Measurements from ENCODE around the gene CAMK1D. TPM values are rescaled to one million over a fixed set of nuclear protein-coding genes. Genes with fewer than 3 reads are reported as not detected.
A peak's percentile ranks its signal among the peaks of the same experiment; 100 is the strongest.

CAMK1D gene
- total RNA-seq, 1 donor, result 11.2 TPM

DNA sequence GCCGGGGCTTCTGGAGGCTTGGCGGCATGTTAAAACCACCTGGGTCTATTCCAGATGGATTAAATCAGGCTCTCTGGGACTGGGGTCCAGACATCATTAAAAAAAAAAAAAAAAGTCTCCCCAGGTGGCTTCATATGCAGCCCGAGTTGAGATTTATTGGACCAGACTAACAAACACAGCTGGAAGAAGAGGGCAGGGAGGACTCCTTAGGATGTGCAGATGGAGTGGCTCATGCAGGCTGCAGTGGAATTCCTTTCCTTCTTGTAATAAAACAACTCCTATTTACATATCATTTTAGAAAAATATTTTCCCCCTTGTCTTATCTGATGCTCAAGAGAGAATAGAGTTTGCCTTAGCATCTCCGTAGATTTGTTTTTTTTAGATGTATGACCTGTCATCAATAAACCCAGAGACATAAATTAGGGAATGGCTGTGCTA, 238.1 kb downstream of the CAMK1D start:
- Histone ChIP-seq H3K27me3 (ENCODE audit: insufficient read depth, low read length) (no peaks in the 10 kb centered on the region), H3K27ac (ENCODE audit: low read depth, low read length) (no peak overlapping the region), H3K4me1 (ENCODE audit: insufficient read depth, low read length) (peaks cover 2% of the 10 kb centered on the region), H3K36me3 (ENCODE audit: insufficient read depth, low read length) (no peaks in the 10 kb centered on the region), H3K4me2 (ENCODE audit: insufficient read depth, low read length) (no peak overlapping the region), H3K4me3 (ENCODE audit: insufficient read depth, low read length) (no peak overlapping the region), H3K9me3 (ENCODE audit: low read depth, low read length) (no peaks in the 10 kb centered on the region), H2AFZ (ENCODE audit: low read length) (no peak overlapping the region), H4K20me1 (ENCODE audit: insufficient read depth, low read length) (no peaks in the 10 kb centered on the region), H3K79me2 (ENCODE audit: insufficient read depth, low read length) (no peaks in the 10 kb centered on the region)
- TF ChIP-seq, protein P1, sequence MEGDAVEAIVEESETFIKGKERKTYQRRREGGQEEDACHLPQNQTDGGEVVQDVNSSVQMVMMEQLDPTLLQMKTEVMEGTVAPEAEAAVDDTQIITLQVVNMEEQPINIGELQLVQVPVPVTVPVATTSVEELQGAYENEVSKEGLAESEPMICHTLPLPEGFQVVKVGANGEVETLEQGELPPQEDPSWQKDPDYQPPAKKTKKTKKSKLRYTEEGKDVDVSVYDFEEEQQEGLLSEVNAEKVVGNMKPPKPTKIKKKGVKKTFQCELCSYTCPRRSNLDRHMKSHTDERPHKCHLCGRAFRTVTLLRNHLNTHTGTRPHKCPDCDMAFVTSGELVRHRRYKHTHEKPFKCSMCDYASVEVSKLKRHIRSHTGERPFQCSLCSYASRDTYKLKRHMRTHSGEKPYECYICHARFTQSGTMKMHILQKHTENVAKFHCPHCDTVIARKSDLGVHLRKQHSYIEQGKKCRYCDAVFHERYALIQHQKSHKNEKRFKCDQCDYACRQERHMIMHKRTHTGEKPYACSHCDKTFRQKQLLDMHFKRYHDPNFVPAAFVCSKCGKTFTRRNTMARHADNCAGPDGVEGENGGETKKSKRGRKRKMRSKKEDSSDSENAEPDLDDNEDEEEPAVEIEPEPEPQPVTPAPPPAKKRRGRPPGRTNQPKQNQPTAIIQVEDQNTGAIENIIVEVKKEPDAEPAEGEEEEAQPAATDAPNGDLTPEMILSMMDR (IDR thresholded peaks at IDR 0.05; ENCODE audit: extremely low read depth, low read depth, low read length), result no peak
- DNase-seq (ENCODE audit: insufficient read length, low spot score, missing footprints), result no peak

DNA sequence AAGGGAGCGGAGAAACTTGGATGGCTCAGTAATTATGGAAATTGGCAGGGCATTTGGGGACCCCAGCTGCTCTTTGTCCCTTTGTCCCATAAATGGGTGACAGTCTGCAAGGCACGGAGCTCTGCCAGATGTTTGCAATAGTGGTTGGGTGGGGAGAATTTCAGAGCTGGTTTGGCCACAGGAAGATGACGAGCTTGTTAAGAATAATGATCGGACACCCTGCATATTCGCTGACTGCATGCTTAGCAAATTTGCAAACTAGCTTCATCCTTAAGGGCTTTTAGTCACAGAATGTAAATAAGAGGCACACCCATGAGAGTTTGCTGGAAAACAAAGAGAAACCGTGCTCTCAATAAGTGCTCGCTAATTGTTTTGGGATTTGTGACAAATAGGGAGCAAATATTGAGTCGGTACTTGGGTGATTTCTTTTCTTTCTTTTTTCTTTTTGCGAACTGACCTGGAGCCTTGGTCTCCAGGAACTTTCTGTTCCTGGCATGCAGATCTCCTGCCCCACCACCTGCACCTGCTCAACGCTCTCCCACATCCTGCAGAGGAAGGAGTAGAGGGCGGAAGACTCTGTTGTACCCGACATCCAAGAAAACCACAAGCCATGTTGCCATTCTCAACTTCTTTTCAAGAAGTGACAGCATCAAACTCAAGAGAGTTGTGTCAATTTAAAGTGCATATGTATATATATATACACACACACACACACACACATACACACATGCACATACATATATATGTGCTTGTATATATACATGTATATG, 238.9 kb downstream of the CAMK1D start:
- Histone ChIP-seq H3K27me3 (ENCODE audit: insufficient read depth, low read length) (no peaks in the 10 kb centered on the region), H3K36me3 (ENCODE audit: insufficient read depth, low read length) (no peaks in the 10 kb centered on the region), H3K4me2 (ENCODE audit: insufficient read depth, low read length) (no peak overlapping the region), H3K9me3 (ENCODE audit: low read depth, low read length) (no peaks in the 10 kb centered on the region), H3K27ac (ENCODE audit: low read depth, low read length) (no peak overlapping the region), H2AFZ (ENCODE audit: low read length) (no peak overlapping the region), H4K20me1 (ENCODE audit: insufficient read depth, low read length) (no peaks in the 10 kb centered on the region), H3K4me1 (ENCODE audit: insufficient read depth, low read length) (peaks cover 2% of the 10 kb centered on the region), H3K79me2 (ENCODE audit: insufficient read depth, low read length) (no peaks in the 10 kb centered on the region), H3K4me3 (ENCODE audit: insufficient read depth, low read length) (no peak overlapping the region)
- no peak for DNase-seq (ENCODE audit: insufficient read length, low spot score, missing footprints)
- TF ChIP-seq, protein P1 (IDR thresholded peaks at IDR 0.05; ENCODE audit: extremely low read depth, low read depth, low read length), result no peak

DNA sequence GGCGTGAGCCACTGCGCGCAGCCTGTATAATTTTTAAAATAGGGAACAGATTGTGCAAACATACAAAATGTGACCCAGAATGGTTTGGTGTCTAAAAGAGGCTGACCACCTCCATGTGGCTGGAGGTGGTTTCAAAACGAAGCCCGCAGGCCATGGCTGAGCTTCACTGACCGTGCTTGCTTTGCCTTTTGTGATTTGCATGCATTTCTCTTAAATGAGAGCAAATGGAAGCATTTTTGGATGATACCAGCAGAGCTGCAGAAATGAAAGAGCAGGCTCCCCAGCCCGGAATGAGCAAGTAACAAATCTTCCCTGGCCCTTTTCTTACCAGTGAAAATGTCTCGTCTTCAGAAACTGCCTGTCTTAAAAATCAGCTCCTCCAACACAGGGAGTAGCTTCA, 239.9 kb downstream of the CAMK1D start:
- TF ChIP-seq, protein P1 (IDR thresholded peaks at IDR 0.05; ENCODE audit: extremely low read depth, low read depth, low read length), result no peak
- Histone ChIP-seq H3K4me2 (ENCODE audit: insufficient read depth, low read length) (no peak overlapping the region), H3K36me3 (ENCODE audit: insufficient read depth, low read length) (no peaks in the 10 kb centered on the region), H3K4me3 (ENCODE audit: insufficient read depth, low read length) (no peak overlapping the region), H4K20me1 (ENCODE audit: insufficient read depth, low read length) (no peaks in the 10 kb centered on the region), H3K79me2 (ENCODE audit: insufficient read depth, low read length) (no peaks in the 10 kb centered on the region), H3K4me1 (ENCODE audit: insufficient read depth, low read length) (peaks cover 2% of the 10 kb centered on the region), H2AFZ (ENCODE audit: low read length) (no peak overlapping the region), H3K9me3 (ENCODE audit: low read depth, low read length) (no peaks in the 10 kb centered on the region), H3K27ac (ENCODE audit: low read depth, low read length) (no peak overlapping the region), H3K27me3 (ENCODE audit: insufficient read depth, low read length) (no peaks in the 10 kb centered on the region)
- DNase-seq (ENCODE audit: insufficient read length, low spot score, missing footprints), result no peak

DNA sequence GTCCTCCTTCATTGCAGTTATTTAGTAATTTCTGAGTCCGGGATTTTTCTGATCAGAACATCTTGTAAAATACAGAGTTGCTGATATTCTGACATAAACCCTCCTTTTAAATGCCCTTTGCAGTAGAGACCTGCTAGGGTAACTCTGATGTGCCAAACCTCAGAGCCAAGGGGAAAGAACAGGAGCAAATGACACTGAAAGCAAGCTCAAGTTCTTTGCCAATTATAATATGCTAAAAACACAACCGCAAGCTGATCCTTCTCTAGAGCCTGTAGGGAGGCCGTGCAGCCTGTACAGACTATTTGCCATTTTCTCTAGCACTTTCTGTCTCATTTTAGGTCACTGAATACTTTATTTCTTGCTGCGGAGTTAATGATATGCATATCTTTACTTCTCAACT, 240.4 kb downstream of the CAMK1D start:
- Histone ChIP-seq H3K4me2 (ENCODE audit: insufficient read depth, low read length) (no peak overlapping the region), H3K27me3 (ENCODE audit: insufficient read depth, low read length) (no peaks in the 10 kb centered on the region), H3K36me3 (ENCODE audit: insufficient read depth, low read length) (no peaks in the 10 kb centered on the region)

More for the DNA sequence above, 240.4 kb downstream of the CAMK1D start:
- peak; percentile 47 for DNase-seq (ENCODE audit: insufficient read length, low spot score, missing footprints)
- Histone ChIP-seq H3K79me2 (ENCODE audit: insufficient read depth, low read length) (no peaks in the 10 kb centered on the region), H3K27ac (ENCODE audit: low read depth, low read length) (no peak overlapping the region), H3K4me1 (ENCODE audit: insufficient read depth, low read length) (peaks cover 2% of the 10 kb centered on the region), H3K9me3 (ENCODE audit: low read depth, low read length) (no peaks in the 10 kb centered on the region), H4K20me1 (ENCODE audit: insufficient read depth, low read length) (no peaks in the 10 kb centered on the region), H3K4me3 (ENCODE audit: insufficient read depth, low read length) (no peak overlapping the region), H2AFZ (ENCODE audit: low read length) (no peak overlapping the region)
- TF ChIP-seq, protein P1 (IDR thresholded peaks at IDR 0.05; ENCODE audit: extremely low read depth, low read depth, low read length), result no peak

All from osteoblast (primary cell).